OCI-LY7 (cell line): ENCODE measurements around the gene UBQLN1. TPM values are rescaled to one million over a fixed set of nuclear protein-coding genes. Genes with fewer than 3 reads are reported as not detected.

Experiments
- BruUV-seq: library from RNA; stranded (reverse); fragments of 400-500 nt; replicated peaks from 2 replicates; lab custom pipeline; 2021; lab: Mats Ljungman, UMichigan
- CTCF ChIA-PET: fragments of 300-600 bp; sonication (Branson Sonifier 250); formaldehyde crosslinking; loops from one replicate; lab custom pipeline; 2022; ENCODE audit warnings: antibody characterized with exemption; ENCODE audit not compliant: unreplicated experiment; lab: Charles Lee
- POLR2A ChIA-PET: fragments of 300-600 bp; sonication (Branson Sonifier 250); formaldehyde crosslinking; loops from one replicate; lab custom pipeline; 2022; ENCODE audit warnings: antibody characterized with exemption; lab: Charles Lee
- DNase-seq: peaks from one replicate; pipeline ENCODE4 v3.0.0-alpha.2; 2015; ENCODE audit warnings: low spot score
- H2AFZ ChIP-seq: fragments of 200-600 bp; sonication (generic), shearing (Covaris generic); 2 replicates; pipeline ENCODE4 v1.6.1; 2014; ENCODE audit warnings: mild to moderate bottlenecking, antibody characterized with exemption, low read length, moderate library complexity
- H3K27ac ChIP-seq: fragments of 200-600 bp; sonication (generic); 2 replicates; pipeline ENCODE4 v1.5.1; 2014; ENCODE audit warnings: mixed run types, low read depth, mild to moderate bottlenecking, moderate library complexity, low read length, inconsistent platforms; ENCODE audit not compliant: poor library complexity, severe bottlenecking
- H3K36me3 ChIP-seq: fragments of 200-600 bp; sonication (generic); 2 replicates; pipeline ENCODE4 v1.6.1; 2014; ENCODE audit warnings: mild to moderate bottlenecking, antibody characterized with exemption, low read length, moderate library complexity, mixed read lengths; ENCODE audit not compliant: insufficient read depth
- H3K4me1 ChIP-seq: fragments of 200-600 bp; sonication (generic); 2 replicates; pipeline ENCODE4 v1.5.1; 2014; ENCODE audit warnings: mild to moderate bottlenecking, low read length; ENCODE audit not compliant: insufficient read depth, poor library complexity, severe bottlenecking
- H3K4me2 ChIP-seq: fragments of 200-600 bp; sonication (generic); 2 replicates; pipeline ENCODE4 v1.6.1; 2014; ENCODE audit warnings: mild to moderate bottlenecking, low read length
- H3K4me3 ChIP-seq: fragments of 200-600 bp; sonication (generic); 2 replicates; pipeline ENCODE4 v1.5.1; 2014; ENCODE audit warnings: mild to moderate bottlenecking, low read depth, low read length; ENCODE audit not compliant: poor library complexity, severe bottlenecking
- H3K79me2 ChIP-seq: fragments of 200-600 bp; sonication (generic); 2 replicates; pipeline ENCODE4 v1.6.1; 2016; ENCODE audit warnings: low read depth, mild to moderate bottlenecking, low read length, moderate library complexity, mixed read lengths; ENCODE audit not compliant: insufficient read depth
- H3K9me2 ChIP-seq: fragments of 200-600 bp; sonication (generic); 2 replicates; pipeline ENCODE4 v1.6.1; 2016; ENCODE audit warnings: mild to moderate bottlenecking, low read length, mixed read lengths; ENCODE audit not compliant: insufficient read depth
- H3K9me3 ChIP-seq: fragments of 200-600 bp; sonication (generic); 2 replicates; pipeline ENCODE4 v1.6.1; 2014; ENCODE audit warnings: mild to moderate bottlenecking, mixed run types, low read length, mixed read lengths
- H4K20me1 ChIP-seq: fragments of 200-600 bp; sonication (generic); 2 replicates; pipeline ENCODE4 v1.6.1; 2014; ENCODE audit warnings: mild to moderate bottlenecking, antibody characterized with exemption, low read length, moderate library complexity, mixed read lengths; ENCODE audit not compliant: insufficient read depth
- CTCF ChIP-seq: fragments of 200-600 bp; sonication (generic); conservative IDR thresholded peaks from 2 replicates; pipeline ENCODE4 v1.5.1; 2014; ENCODE audit warnings: mild to moderate bottlenecking, antibody characterized with exemption, low read length, moderate library complexity, mixed read lengths
- EZH2phosphoT487 ChIP-seq: fragments of 200-600 bp; sonication (generic); IDR thresholded peaks from 2 replicates; pipeline ENCODE4 v1.6.1; 2018; ENCODE audit warnings: low read depth, borderline replicate concordance, mild to moderate bottlenecking, mixed run types, antibody characterized with exemption, low read length, moderate library complexity, mixed read lengths
- intact Hi-C: fragments of 100-400 bp; cut with micrococcal nuclease; formaldehyde crosslinking; loops from one replicate; pipeline ENCODE4 v1.10.0; 2022; ENCODE audit not compliant: unreplicated experiment
- total RNA-seq, 2 experiments: library from RNA; depleted of rRNA in 1 of 2; stranded (reverse); fragments of >200 nt in 1 of 2; shearing (Covaris generic) in 1 of 2; gene quantifications; 2 replicates each; pipeline ENCODE4 v1.2.3, GENCODE V29; 2014 to 2022

Gene UBQLN1
- total RNA-seq, 2 experiments from 2014 or later: 115 to 179 TPM

- H3K4me2 ChIP-seq: no peak overlapping the region
- intact Hi-C loops: no loop called here
- no peak overlapping the region for H3K4me3 ChIP-seq
- no TSS peak for BruUV-seq
- no peaks in the 10 kb centered on the region for H3K9me2 ChIP-seq
- H3K79me2 ChIP-seq: no peaks in the 10 kb centered on the region
- POLR2A ChIA-PET: interaction anchor here (0.6 to 1.9 kb wide), 4 partner anchors 9 to 223 kb away, joined by 3 to 8 read pairs (median 3); no protein-coding TSS in a partner anchor
- no peaks in the 10 kb centered on the region for H3K4me1 ChIP-seq
- CTCF ChIA-PET: no interaction called here
- H3K9me3 ChIP-seq: no peaks in the 10 kb centered on the region
- H3K27ac ChIP-seq: no peak overlapping the region
- TF ChIP-seq EZH2phosphoT487: no peak
- TF ChIP-seq CTCF: no peak
- no peaks in the 10 kb centered on the region for H4K20me1 ChIP-seq
- no peak for DNase-seq
- H2AFZ ChIP-seq: no peak overlapping the region
- 0 out of 2 replicates have a peak, but pooled peaks cover 3% of the 10 kb centered on the region for H3K36me3 ChIP-seq
Observed at GRCh38 chr9:83637389-83637788, 70.4 kb downstream of the UBQLN1 start.

- POLR2A ChIA-PET: interaction anchor here (0.7 to 1.9 kb wide), 3 partner anchors 10 to 43 kb away, joined by 3 to 8 read pairs (median 3); no protein-coding TSS in a partner anchor
- no TSS peak for BruUV-seq
- TF ChIP-seq CTCF (no peak), EZH2phosphoT487 (no peak)
Observed at GRCh38 chr9:83636813-83637212, 70.9 kb downstream of the UBQLN1 start.

GRCh38 chr9:83633676-83634075 is 74.1 kb downstream of the UBQLN1 start:
- H3K4me1 ChIP-seq: no peaks in the 10 kb centered on the region
- DNase-seq: no peak
- ChIA-PET CTCF (no interaction called here), POLR2A (no interaction called here)
- H3K27ac ChIP-seq: no peak overlapping the region
- no TSS peak for BruUV-seq
- no peak for TF ChIP-seq EZH2phosphoT487
- no peak for TF ChIP-seq CTCF
- no peak overlapping the region for H3K4me2 ChIP-seq
- no peak overlapping the region for H2AFZ ChIP-seq
- intact Hi-C loops: no loop called here
- H3K9me3 ChIP-seq: no peaks in the 10 kb centered on the region
- no peaks in the 10 kb centered on the region for H3K9me2 ChIP-seq
- H3K36me3 ChIP-seq: peaks cover 6% of the 10 kb centered on the region; the same call in 1 of the 2 replicates
- H4K20me1 ChIP-seq: no peaks in the 10 kb centered on the region
- H3K4me3 ChIP-seq: no peak overlapping the region
- H3K79me2 ChIP-seq: no peaks in the 10 kb centered on the region

More at GRCh38 chr9:83636813-83637212, 70.9 kb downstream of the UBQLN1 start:
- Histone ChIP-seq H3K36me3 (0 out of 2 replicates have a peak, but pooled peaks cover 3% of the 10 kb centered on the region), H3K27ac (no peak overlapping the region), H3K4me2 (no peak overlapping the region), H3K9me3 (no peaks in the 10 kb centered on the region), H3K9me2 (no peaks in the 10 kb centered on the region), H4K20me1 (no peaks in the 10 kb centered on the region), H3K79me2 (no peaks in the 10 kb centered on the region), H2AFZ (no peak overlapping the region), H3K4me1 (no peaks in the 10 kb centered on the region), H3K4me3 (no peak overlapping the region)
- intact Hi-C loops: no loop called here
- CTCF ChIA-PET: no interaction called here
- no peak for DNase-seq
